ENCODE results near the gene SOCS2.
"Not testable (repeated sequence)": the region's sequence is repeated elsewhere in the genome, so short reads cannot be mapped to it uniquely, and the experiment has no call there.

SOCS2 gene, protein sequence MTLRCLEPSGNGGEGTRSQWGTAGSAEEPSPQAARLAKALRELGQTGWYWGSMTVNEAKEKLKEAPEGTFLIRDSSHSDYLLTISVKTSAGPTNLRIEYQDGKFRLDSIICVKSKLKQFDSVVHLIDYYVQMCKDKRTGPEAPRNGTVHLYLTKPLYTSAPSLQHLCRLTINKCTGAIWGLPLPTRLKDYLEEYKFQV

GRCh38 chr12:93571925-93572711, at the start of gene SOCS2:
TSS of gene SOCS2 (plus strand) at chr12:93572675. CDS start at chr12:93572898, 223 bp downstream.
- DNase-seq, result no peak

GRCh38 chr12:93524386-93525133, 47.9 kb upstream of the SOCS2 start:
- no peak for DNase-seq

DNA sequence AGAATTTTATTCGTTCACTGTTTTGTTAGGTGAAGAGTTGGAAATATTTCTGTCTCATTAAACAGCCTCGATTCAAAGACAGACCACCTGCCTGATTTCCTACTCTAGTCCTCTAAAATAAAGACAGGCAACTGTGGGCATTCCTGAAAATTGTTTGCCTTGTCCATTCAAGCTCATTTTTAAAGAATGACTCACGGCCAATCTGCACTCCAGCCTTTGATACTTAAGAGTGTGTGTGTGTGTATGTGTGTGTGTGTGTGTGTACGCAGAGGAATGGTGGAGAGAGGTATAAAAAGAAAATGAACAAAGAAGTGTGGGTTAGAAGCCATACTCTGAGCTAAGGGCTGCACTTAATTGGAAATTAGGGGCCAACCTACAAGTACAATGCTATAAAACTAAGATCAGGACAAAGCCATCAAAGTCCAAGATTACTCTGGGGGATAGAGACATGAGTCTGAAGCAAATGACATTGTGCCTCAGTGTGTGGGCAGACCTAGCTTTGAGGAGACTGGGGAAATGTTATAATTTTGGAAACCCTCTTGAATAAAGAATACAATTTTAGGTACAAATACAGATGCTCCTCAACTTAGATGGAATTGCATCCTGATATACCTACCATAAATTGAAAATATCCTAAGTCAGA, 45.6 kb upstream of the SOCS2 start:
- no peak for DNase-seq

- DNase-seq, result no peak
These were observed 42.1 kb upstream of the SOCS2 start for GRCh38 chr12:93530358-93530757.

DNA sequence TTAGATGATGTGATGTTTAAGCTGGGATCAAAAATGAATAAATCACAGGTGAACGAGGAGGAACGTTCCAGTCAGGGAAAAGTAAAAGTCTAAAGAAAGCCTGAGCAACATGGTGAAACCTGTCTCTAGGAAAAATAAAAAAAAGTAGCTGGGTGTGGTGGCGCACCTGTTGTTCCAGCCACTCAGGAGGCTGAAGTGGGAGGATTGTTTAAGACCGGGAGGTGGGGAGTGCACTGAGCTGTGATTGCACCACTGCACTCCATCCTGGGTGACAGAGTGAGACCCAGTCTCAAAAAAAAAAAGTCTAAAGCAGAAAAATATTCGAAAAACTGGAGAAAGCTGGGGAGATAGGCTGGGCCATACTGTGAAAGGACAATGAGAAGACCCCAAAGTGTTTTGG, 39.2 kb upstream of the SOCS2 start:
- no peak for DNase-seq

DNA sequence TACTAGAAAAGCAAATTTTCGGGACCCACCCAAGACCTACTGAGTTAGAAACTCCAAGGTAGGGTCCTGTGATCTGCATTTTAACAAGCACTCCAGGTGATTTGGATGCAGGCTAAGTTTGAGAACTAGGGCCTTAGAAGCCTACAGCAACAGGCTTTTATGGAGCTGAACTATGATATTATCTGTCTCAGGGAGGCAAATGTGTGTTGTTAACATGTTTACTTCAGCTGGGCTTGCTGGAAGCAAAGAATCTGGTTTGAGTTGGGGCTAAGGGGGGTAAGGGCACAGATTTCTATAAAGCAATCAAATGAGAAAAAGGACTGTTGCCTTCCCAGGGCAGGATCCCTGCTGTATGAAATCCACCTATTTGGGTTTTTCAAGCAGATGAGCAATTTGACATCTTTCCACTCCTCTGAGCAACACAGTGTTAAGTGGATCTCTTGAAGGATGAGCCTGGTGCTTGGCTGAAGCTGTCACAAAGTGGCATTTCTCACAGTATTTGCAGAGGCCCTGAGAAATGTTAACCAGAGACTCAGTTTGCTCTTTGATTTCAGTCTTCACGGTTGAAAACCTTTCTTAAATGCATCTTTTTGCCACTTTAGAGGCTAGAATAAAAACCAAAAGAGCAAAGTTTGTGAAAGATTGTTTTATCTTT, 36.2 kb upstream of the SOCS2 start:
- no peak for DNase-seq

DNA sequence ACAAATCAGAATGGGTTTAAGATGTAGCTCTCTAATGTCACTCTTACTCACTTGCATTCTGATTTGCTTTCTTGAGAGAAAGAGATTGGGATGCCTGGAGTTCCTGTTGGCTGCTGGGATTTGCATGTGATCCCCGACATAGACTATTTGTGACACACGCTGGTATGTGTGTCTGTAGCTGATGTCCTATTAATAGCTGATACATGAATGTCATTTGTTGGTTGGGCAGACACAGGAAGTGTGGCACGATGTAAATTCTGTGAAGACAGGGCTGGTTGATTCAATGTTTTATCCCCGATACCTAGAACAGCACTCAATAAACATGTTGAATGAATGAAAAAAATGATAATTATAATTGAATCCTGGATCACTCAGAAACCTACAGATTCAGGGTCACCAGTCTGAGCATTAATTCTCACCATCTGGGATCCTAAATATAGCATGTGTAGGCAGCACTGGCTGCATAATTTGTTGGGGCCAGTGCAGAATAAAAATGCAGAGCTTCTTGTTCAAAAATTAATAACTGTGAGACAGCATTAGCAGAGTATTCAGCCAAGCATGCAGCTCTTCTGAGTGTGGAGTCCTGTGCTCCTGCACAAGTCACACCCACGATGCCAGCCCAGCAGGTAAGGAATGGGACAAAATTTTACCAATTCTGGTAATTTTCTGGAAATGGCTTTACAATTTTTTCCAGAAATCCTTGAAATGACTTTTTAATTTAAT, 35.5 kb upstream of the SOCS2 start:
- DNase-seq, result no peak

DNA sequence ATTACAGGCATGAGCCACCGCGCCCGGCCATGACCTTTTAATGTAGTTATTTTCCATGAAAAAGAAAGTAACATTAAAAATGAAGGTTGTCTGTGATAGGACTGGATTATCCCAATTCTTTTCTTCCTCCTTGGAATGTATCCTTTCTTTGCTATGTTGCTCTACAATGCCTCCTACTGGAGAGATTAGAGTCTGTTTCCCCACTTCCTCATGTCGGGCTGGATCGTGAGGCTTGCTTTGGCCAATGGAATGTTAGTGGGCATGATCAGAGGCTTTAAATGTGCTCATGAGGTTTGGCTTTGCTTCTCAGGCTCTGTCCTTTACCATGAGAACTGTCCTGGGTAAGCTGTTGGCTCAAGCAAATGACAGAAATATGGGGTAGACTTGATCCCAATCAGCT, 34.7 kb upstream of the SOCS2 start:
- DNase-seq, result no peak

- no peak for DNase-seq
These were observed 32.7 kb upstream of the SOCS2 start for GRCh38 chr12:93539821-93540220.

DNA sequence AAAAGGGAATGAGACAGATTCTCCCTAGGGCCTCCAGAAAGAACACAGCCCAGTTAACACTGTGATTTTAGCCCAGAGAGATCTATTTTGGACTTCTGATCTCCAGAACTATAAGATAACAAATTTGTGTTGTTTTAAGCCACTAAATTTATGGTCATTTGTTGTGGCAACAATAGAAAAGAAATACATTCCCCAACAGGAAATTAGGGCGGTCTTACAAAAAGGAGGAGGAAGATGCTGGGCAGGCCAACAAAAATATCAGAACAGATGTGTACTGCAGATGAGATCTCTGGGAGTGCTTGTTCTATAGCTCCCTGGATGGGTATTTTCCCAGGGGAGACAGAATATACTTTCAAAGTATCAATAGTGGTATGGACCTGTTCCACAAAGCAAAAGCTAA, 32.0 kb upstream of the SOCS2 start:
- no peak for DNase-seq

DNA sequence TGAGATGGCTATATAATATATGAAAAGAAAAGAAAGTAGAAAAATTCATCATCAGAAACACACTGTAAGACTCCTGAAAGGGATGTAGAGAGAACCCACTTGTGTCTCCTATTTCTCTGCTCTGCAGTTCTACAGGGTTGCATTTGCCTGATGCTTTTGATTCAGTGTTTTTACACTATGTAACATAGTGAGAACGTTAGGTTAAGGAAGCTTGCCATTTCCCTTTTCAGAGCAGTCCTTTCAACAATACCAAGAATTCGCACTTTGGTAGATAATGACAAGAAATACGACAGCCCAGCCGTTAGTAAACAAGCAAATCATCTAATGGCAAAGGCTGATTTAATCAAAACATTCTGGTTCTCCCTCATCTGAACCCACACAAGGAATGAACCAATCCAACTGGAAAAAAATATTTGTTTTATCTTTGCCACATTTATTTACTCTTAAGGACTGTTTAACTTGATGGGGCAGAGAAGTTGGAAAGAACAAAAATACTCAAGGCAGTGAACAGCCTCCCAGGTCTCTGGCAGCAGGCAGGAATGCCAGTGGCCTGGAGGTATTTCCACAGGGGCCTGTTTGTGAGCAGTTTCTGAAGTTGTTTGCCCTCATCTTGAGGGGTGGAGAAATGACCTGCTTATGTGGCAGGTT, 30.8 kb upstream of the SOCS2 start:
- DNase-seq, result no peak

DNA sequence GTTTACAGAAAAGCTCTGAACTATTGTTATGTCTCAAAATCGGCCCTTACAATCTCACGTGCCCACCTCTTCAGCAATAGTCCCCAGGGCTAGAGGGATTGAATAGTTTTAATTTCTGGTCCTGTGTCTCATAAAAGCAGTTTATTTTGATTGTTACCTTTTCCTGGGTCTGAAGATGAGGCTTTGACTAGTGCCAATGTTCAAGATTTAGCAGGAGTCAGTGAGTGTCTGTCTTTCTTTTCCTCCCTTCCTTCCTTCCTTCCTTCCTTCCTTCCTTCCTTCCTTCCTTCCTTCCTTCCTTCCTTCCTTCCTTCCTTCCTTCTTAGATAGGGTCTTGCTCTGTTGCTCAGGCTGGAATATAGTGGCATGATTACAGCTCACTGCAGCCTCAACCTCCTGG, 24.7 kb upstream of the SOCS2 start:
- no peak for DNase-seq

GRCh38 chr12:93549174-93549573, 23.3 kb upstream of the SOCS2 start:
- no peak for DNase-seq

DNA sequence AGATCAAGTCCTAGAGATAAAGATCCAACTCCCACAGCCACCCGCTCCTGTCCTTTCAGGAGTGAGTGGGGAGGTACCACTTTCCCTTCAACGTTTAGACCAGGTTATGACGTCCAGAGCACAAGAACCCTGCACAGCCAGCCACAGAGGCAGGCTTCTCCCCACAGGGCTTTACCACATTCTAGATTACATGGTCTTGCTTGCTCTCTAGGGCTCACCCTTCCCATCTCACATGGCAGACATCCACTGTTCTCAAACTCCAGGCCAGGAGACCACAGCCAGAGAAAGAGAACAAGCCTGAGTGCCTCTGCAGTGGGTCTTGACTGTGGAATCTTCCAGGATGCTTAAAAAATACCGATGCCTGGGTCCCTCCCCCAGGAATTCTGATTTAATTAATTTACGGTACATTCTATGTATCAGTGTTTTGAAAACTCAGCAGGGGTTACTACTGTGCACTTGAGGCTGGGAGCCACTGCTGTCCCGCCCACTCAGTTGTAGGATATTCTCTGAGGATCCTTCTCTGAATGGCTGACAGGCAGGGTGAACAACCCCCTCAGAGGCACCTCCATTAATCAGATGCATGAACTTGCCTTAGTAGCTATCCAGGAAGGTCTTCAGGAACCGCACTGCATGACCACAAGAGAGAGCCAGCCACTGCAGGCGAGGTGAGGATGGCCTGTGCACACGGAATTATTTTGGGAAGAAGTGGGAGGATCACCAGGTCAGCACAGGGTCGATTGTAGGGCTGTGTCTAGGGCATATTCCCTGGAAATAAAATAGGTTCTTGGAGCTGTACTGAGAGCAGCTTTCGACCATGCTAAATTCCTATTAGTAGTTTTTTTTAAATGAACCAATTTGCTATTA, 21.5 kb upstream of the SOCS2 start:
- DNase-seq, result no peak

- DNase-seq, result no peak
These were observed 20.0 kb upstream of the SOCS2 start for GRCh38 chr12:93552427-93552826.

DNA sequence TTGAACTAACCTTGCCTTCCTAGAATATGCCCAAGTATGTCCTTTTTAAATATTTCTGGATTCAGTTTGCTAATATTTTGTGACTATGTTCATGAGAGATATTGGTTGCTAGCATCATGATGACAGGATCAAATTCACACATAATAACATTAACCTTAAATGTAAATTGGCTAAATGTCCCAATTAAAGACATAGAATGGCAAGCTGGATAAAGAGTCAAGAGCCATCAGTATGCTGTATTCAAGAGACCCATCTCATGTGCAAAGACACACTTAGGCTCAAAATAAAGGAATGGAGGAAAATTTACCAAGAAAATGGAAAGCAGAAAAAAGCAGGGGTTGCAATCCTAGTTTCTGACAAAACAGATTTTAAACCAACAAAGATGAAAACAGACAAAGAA, 14.6 kb upstream of the SOCS2 start:
- not testable (repeated sequence) for DNase-seq

GRCh38 chr12:93558685-93559084, 13.8 kb upstream of the SOCS2 start:
- DNase-seq, result not testable (repeated sequence)

- DNase-seq, result no peak
These were observed 8.5 kb upstream of the SOCS2 start for GRCh38 chr12:93563807-93564538.

DNA sequence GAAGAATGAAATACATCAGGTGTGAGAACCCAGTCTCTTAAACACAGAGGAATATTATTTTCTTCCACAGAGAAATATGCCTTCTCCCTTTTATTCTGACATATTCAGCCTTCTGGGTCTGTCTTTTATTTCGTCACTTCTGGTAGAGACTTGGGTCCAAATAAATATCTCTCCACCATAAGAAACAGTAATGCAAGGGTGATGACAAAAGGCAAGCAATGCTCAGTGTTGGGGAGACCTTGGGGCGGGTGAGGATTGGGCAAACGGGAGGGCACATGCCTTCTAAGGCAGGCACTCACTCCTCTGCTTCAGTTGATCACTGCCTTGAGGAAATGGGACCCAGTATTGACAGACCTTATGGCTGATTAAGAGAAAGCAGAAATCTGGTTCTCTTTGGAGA, 6.7 kb upstream of the SOCS2 start:
- no peak for DNase-seq

DNA sequence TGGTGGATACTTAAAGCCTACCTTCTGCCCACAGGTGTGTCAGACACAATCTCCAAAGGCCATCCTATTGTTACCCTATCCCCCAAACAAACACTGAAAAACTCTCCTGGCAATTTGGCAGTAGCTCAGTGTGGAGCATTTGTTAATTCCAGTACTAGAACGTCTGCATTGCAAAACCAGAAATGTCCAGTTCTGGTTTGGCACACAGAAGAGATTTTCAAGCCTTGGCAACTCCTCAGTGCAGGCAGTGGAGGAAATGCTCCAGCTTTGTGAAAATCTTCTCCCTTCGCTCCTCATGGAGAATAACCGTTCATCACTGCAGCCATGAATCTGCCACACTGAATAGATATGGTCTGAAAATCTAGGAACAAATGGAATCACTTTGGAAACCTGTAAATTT, 5.3 kb upstream of the SOCS2 start:
- no peak for DNase-seq
